GM18868 (cell line): Measurements from ENCODE around the gene RAPGEFL1.
"Not testable (repeated sequence)": the region's sequence is repeated elsewhere in the genome, so short reads cannot be mapped to it uniquely, and the experiment has no call there.

Experiments
- ATAC-seq: cut with Tn5 transposase; IDR thresholded peaks from one replicate; pipeline ENCODE4 v1.9.1; 2021; ENCODE audit warnings: mild to moderate bottlenecking, moderate library complexity; ENCODE audit not compliant: unreplicated experiment

RAPGEFL1 gene

GRCh38 chr17:40206193-40206592 is 28.9 kb downstream of the RAPGEFL1 start:
- ATAC-seq: not testable (repeated sequence)

GRCh38 chr17:40209404-40210093 is 32.3 kb downstream of the RAPGEFL1 start:
- ATAC-seq: no peak

GRCh38 chr17:40213914-40214313 is 36.6 kb downstream of the RAPGEFL1 start:
- not testable (repeated sequence) for ATAC-seq

GRCh38 chr17:40218006-40218739 is 40.9 kb downstream of the RAPGEFL1 start:
- no peak for ATAC-seq

- ATAC-seq: peak; percentile 91
These were observed 41.7 kb downstream of the RAPGEFL1 start, which contains the start of gene WIPF2 for GRCh38 chr17:40218740-40219593. Gene WIPF2 (plus strand): TSS chr17:40219304. CDS start chr17:40256460, 37,156 bp downstream.

- ATAC-seq: no peak
These were observed 42.5 kb downstream of the RAPGEFL1 start for GRCh38 chr17:40219594-40220338.

GRCh38 chr17:40224718-40225550 is 47.7 kb downstream of the RAPGEFL1 start:
- no peak for ATAC-seq

GRCh38 chr17:40229146-40229545 is 51.9 kb downstream of the RAPGEFL1 start:
- ATAC-seq: not testable (repeated sequence)

GRCh38 chr17:40230670-40231069 is 53.4 kb downstream of the RAPGEFL1 start:
- no peak for ATAC-seq

- not testable (repeated sequence) for ATAC-seq
These were observed 54.7 kb downstream of the RAPGEFL1 start for GRCh38 chr17:40231928-40232327.

GRCh38 chr17:40241252-40241834 is 64.1 kb downstream of the RAPGEFL1 start:
- ATAC-seq: no peak

GRCh38 chr17:40242774-40243173 is 65.5 kb downstream of the RAPGEFL1 start:
- ATAC-seq: no peak

- ATAC-seq: no peak
These were observed 66.5 kb downstream of the RAPGEFL1 start for GRCh38 chr17:40243761-40244160.

GRCh38 chr17:40244255-40244654 is 67.0 kb downstream of the RAPGEFL1 start:
- ATAC-seq: no peak
